ENCODE results near the gene HSPA14.

- TF ChIP-seq CTCF (IDR thresholded peaks at IDR 0.05 in 8 of 11, conservative IDR thresholded peaks at IDR 0.05 in 3 of 11) = no peak
- no peak for TF ChIP-seq POLR2A (IDR thresholded peaks at IDR 0.05)
These were observed 21.7 kb downstream of the HSPA14 start for GRCh38 chr10:14859775-14860174.
